Gastroesophageal sphincter (tissue), 4 donors: ENCODE measurements around the gene TMEM11. TPM values are rescaled to one million over a fixed set of nuclear protein-coding genes. Genes with fewer than 3 reads are reported as not detected.

ENCODE experiments used
- ATAC-seq: fragments of 150-250 bp; one replicate; pipeline ENCODE4 v1.9.1; 2016; ENCODE audit warnings: mild to moderate bottlenecking, moderate library complexity
- H3K27ac ChIP-seq, 4 donors: fragments of 200-600 bp; sonication (generic) in 3 of 4; 1 replicate in 3 of 4; 2 replicates in 1 of 4; pipeline ENCODE4 v1.5.1; 2016 to 2019
- H3K27me3 ChIP-seq: fragments of 200-600 bp; sonication (generic); one replicate; pipeline ENCODE4 v1.5.1; 2019
- H3K36me3 ChIP-seq, 2 donors: fragments of 200-600 bp; sonication (generic); one replicate each; pipeline ENCODE4 v1.5.1; 2019; ENCODE audit warnings: control low read depth in 1 of 2
- H3K4me1 ChIP-seq, 3 donors: fragments of 200-600 bp; sonication (generic); 1 replicate in 2 of 3; 2 replicates in 1 of 3; pipeline ENCODE4 v1.5.1; 2016 to 2019; ENCODE audit warnings: control low read depth in 2 of 3
- H3K4me3 ChIP-seq, 2 donors: fragments of 200-600 bp; sonication (generic); one replicate each; pipeline ENCODE4 v1.5.1; 2019; ENCODE audit warnings: mild to moderate bottlenecking in 1 of 2, moderate library complexity in 1 of 2
- H3K9me3 ChIP-seq, 3 donors: fragments of 200-600 bp; sonication (generic); one replicate each; pipeline ENCODE4 v1.5.1; 2017 to 2019; ENCODE audit warnings: control low read depth in 2 of 3
- EP300 ChIP-seq: sonication (generic); formaldehyde crosslinking; IDR thresholded peaks from one replicate; pipeline ENCODE4 v1.6.1; 2017; ENCODE audit warnings: antibody characterized with exemption, mild to moderate bottlenecking
- POLR2A ChIP-seq, 2 donors: fragments of 450-650 bp; IDR thresholded peaks; one replicate each; pipeline ENCODE4 v1.6.1; 2017; ENCODE audit warnings: antibody characterized with exemption in 2 of 2, mild to moderate bottlenecking in 2 of 2, moderate library complexity in 1 of 2
- POLR2AphosphoS5 ChIP-seq: sonication (generic); formaldehyde crosslinking; IDR thresholded peaks from one replicate; pipeline ENCODE4 v1.6.1; 2017; ENCODE audit warnings: antibody characterized with exemption
- WGBS, 2 donors: methylation state at CpG; one replicate each; pipeline ENCODE4 v1.1.5; 2018; ENCODE audit warnings: low coverage in 1 of 2; 5-methylcytosine and 5-hydroxymethylcytosine counted together
- total RNA-seq, 4 donors: library from RNA; depleted of rRNA; stranded (reverse); fragments of >200 nt; gene quantifications; one replicate each; pipeline ENCODE4 v1.1.0, GENCODE V29; 2016
- TF ChIP-seq, protein P1 (sequence below), 4 experiments: fragments of 200-600 bp in 2 of 4; fragments of 450-650 bp in 2 of 4; sonication (generic) in 1 of 4; IDR thresholded peaks; one replicate each; pipeline ENCODE4 v1.5.1; 2017 to 2019; ENCODE audit warnings: antibody characterized with exemption in 4 of 4, mild to moderate bottlenecking in 2 of 4, moderate library complexity in 2 of 4

Gene TMEM11
- total RNA-seq, 4 donors from 2014 or later = 14.8 to 24.5 (median 22.1) TPM

DNA sequence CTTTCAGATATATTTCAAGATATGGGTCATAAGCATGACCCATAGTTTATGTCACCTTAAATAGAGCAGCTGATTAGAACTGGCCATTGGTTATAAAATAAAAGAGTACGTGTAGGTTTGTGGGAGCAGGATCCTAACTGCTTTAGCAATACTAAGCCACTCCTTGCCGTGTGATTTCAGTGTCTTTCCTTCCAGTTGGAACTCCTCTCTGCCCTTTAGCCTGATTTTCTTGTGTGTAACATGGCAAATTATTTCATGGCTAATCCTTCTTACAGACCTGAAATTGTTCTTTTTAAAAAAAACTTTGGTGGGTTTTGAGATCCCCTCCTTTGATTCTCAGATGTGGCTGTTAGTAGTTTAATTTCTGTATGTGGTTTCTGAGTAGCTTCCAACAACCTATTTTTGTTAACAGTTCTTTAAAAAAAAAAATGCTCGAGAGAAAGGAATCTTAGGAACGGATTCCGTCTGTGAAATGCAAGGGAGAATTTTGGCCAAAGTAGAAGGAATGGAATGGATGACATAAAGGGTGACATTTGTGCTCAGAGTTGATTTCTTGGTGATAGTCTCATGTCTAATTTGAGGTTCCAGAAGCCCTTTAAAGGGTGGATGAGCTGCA, 47.3 kb downstream of the TMEM11 start:
- TF ChIP-seq POLR2A (IDR thresholded peaks at IDR 0.05) (no peak), POLR2AphosphoS5 (peak; percentile 5)
- Histone ChIP-seq H3K4me1 (peaks cover 4 to 79% (median 28%) of the 10 kb centered on the region in 3 donors), H3K27ac (peak overlapping the region; percentile 60 to 83 (median 78)), H3K27me3 (no peaks in the 10 kb centered on the region), H3K4me3 (no peak overlapping the region), H3K36me3 (no peaks in the 10 kb centered on the region), H3K9me3 (no peaks in the 10 kb centered on the region)
- WGBS, 2 donors = 6 to 35% methylated on average over 5 of the region's 5 CpGs
- peak; percentile 49 for ATAC-seq

DNA sequence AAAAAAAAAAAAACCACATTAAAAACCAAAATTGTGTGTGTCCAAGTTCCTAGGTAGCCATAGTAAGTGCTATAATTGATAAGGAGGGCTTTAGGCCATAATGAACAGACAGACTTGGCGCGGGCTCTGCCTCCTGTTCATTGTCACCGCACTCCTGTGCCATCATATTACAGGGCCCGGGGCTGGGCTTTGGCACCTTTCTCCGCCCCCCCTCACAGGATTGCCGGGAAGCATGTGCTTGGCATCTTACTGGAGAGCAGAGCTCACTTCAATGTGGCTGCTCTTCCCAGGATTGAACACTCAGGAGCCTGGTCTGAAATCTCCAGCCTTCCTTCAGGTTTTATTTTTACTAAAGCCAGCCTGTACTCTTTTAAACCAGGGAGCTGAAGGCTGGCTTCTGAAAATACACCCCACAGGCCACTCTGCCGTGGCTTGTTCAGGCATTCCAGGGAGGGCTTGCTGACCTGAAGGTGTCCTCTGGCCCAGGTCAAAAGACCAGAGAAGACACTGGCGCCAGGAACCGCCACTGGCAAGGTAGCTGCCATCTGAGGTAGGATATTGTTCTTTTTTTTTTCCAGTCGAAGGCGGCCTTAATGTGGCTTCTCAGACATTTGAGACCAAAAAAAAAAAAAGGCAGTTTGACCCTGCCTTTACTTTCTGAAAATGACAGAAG, 47.9 kb downstream of the TMEM11 start:
- TF ChIP-seq POLR2AphosphoS5 (peak; percentile 76), EP300 (no peak)
- no peaks in the 10 kb centered on the region for H3K27me3 ChIP-seq
- no peaks in the 10 kb centered on the region for H3K36me3 ChIP-seq
- peak overlapping the region; percentile 60 to 83 (median 78) for H3K27ac ChIP-seq
- H3K4me3 ChIP-seq = no peak overlapping the region
- 55 to 67% methylated on average over 7 to 8 of the region's 11 CpGs for WGBS, 2 donors
- peak; percentile 54 for ATAC-seq
- no peaks in the 10 kb centered on the region for H3K9me3 ChIP-seq
- H3K4me1 ChIP-seq = peaks cover 4 to 79% (median 34%) of the 10 kb centered on the region in 3 donors

DNA sequence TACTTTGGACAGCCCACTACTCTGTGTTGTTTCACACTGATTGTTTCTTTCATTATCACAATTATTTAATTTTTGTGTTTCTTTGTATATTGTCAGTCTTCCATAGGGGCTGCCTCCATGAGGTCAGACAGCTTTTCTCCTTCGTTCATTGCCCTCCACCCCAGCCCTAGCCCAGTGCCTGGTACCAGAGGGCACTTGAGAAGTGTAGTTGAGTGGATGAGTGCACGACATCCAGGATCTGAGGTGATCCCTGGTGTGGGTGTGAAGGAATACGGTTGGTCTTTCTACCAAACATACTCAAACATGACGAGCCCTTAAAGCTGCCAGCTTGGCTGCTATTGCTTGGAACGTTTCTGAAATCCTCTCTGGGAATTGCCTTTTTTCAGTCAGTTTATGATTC, 49.3 kb downstream of the TMEM11 start:
- Histone ChIP-seq H3K36me3 (no peaks in the 10 kb centered on the region), H3K27me3 (no peaks in the 10 kb centered on the region), H3K9me3 (no peaks in the 10 kb centered on the region), H3K27ac (no peak overlapping the region), H3K4me1 (peaks cover 4 to 69% (median 35%) of the 10 kb centered on the region in 3 donors), H3K4me3 (no peak overlapping the region)
- ATAC-seq = no peak
- 69 to 89% methylated on average over 4 of the region's 5 CpGs for WGBS, 2 donors
- no peak for TF ChIP-seq POLR2A (IDR thresholded peaks at IDR 0.05)

DNA sequence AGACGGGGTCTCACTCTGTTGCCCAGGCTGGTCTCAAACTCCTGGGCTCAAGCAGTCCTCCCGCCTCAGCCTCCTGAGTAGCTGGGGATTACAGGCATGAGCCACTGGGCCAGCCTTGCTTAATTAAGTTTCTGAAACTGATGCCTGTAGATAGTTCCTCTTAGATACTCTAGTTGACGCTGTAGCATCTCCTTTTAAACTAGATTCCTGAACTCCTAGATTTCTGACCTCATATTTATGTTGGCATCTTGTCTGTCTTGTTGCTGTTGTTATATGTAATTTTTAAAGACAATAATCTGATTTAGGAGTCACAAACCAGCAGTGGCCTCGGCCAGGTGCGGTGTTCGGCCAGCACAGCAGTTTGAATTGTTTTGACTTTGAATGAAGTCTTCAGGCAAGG, 49.7 kb downstream of the TMEM11 start:
- H3K27ac ChIP-seq = no peak overlapping the region
- WGBS, 2 donors = 87 to 92% methylated on average over 5 to 6 of the region's 6 CpGs

DNA sequence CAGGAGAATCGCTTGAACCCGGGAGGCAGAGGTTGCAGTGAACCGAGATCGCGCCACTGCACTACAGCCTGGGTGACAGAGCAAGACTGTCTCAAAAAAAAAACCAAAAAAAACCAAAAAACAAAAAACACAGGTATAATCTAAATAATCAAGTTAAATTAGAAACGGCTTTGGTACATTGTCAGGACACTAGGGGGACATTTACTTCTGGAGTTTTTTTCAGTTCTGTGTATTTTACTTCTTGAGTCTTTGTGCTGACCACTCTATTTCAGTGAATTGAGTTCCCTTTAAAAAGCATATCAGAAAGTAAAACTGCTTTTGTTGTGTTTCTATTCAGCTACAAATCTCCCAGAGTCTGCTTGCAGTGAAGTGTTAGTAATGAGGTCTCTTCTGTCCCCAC, 50.9 kb downstream of the TMEM11 start:
- no peaks in the 10 kb centered on the region for H3K27me3 ChIP-seq
- no peaks in the 10 kb centered on the region for H3K9me3 ChIP-seq
- H3K4me3 ChIP-seq = no peak overlapping the region
- H3K27ac ChIP-seq = peak overlapping the region in 2 of 4 donors; percentile 67 to 69
- TF ChIP-seq POLR2A (IDR thresholded peaks at IDR 0.05) = no peak
- no peak for ATAC-seq
- H3K4me1 ChIP-seq = peaks cover 4 to 59% (median 32%) of the 10 kb centered on the region in 3 donors
- WGBS, 2 donors = 38 to 92% methylated on average over 1 to 4 of the region's 6 CpGs
- no peaks in the 10 kb centered on the region for H3K36me3 ChIP-seq

More for the DNA sequence above, 49.7 kb downstream of the TMEM11 start:
- TF ChIP-seq POLR2AphosphoS5 (no peak), POLR2A (IDR thresholded peaks at IDR 0.05) (no peak), EP300 (no peak)
- TF ChIP-seq, protein P1, sequence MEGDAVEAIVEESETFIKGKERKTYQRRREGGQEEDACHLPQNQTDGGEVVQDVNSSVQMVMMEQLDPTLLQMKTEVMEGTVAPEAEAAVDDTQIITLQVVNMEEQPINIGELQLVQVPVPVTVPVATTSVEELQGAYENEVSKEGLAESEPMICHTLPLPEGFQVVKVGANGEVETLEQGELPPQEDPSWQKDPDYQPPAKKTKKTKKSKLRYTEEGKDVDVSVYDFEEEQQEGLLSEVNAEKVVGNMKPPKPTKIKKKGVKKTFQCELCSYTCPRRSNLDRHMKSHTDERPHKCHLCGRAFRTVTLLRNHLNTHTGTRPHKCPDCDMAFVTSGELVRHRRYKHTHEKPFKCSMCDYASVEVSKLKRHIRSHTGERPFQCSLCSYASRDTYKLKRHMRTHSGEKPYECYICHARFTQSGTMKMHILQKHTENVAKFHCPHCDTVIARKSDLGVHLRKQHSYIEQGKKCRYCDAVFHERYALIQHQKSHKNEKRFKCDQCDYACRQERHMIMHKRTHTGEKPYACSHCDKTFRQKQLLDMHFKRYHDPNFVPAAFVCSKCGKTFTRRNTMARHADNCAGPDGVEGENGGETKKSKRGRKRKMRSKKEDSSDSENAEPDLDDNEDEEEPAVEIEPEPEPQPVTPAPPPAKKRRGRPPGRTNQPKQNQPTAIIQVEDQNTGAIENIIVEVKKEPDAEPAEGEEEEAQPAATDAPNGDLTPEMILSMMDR (IDR thresholded peaks at IDR 0.05) = no peak
- no peak for ATAC-seq
- H3K4me1 ChIP-seq = peaks cover 4 to 65% (median 35%) of the 10 kb centered on the region in 3 donors
- H3K36me3 ChIP-seq = no peaks in the 10 kb centered on the region
- no peaks in the 10 kb centered on the region for H3K9me3 ChIP-seq
- no peak overlapping the region for H3K4me3 ChIP-seq
- H3K27me3 ChIP-seq = no peaks in the 10 kb centered on the region

DNA sequence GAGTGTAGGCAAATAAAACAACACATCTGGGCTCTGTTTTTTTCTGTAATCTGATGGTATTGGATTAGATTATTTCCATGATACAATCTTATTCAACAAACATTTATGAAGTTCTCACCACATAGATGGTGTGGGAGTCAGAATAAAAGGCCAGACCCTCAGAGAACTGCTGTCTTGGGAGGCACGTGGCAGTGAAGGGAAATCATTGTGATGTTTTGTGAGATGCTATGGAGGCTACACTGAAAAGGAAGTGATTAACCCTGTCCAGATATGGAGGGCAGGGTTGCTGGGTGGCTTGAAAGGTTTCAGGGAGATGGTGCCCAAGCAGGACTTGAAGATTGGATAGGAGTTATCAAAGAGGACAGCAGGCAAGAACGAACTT, 51.6 kb downstream of the TMEM11 start:
- no peak for TF ChIP-seq EP300
- TF ChIP-seq, protein P1 (IDR thresholded peaks at IDR 0.05) = no peak
- no peak for TF ChIP-seq POLR2AphosphoS5
- TF ChIP-seq POLR2A (IDR thresholded peaks at IDR 0.05) = no peak
- Histone ChIP-seq H3K4me3 (no peak overlapping the region), H3K4me1 (peaks cover 4 to 52% (median 26%) of the 10 kb centered on the region in 3 donors), H3K27ac (peak overlapping the region in 3 of 4 donors; percentile 42 to 69 (median 67)), H3K9me3 (no peaks in the 10 kb centered on the region), H3K27me3 (no peaks in the 10 kb centered on the region), H3K36me3 (no peaks in the 10 kb centered on the region)
- no peak for ATAC-seq
- 32 to 44% methylated on average over 2 of the region's 2 CpGs for WGBS, 2 donors
